SJCRH30 (cell line): ENCODE results near the gene SLC25A18. TPM values are rescaled to one million over a fixed set of nuclear protein-coding genes. Genes with fewer than 3 reads are reported as not detected.

Experiments used
- DNase-seq, 2 experiments: peaks; one replicate each; pipeline ENCODE4 v3.0.0-alpha.2; 2015 to 2020
- H3K27ac ChIP-seq: fragments of 250-450 bp; sonication (Bioruptor Pico); 2 replicates; pipeline ENCODE4 v1.5.1; 2020; ENCODE audit warnings: mild to moderate bottlenecking, moderate library complexity
- H3K27me3 ChIP-seq: fragments of 250-450 bp; sonication (Bioruptor Pico); 2 replicates; pipeline ENCODE4 v1.5.1; 2020; ENCODE audit warnings: mild to moderate bottlenecking, moderate library complexity
- H3K36me3 ChIP-seq: fragments of 250-450 bp; sonication (Bioruptor Pico); 2 replicates; pipeline ENCODE4 v1.5.1; 2020; ENCODE audit warnings: mild to moderate bottlenecking, moderate library complexity
- H3K4me1 ChIP-seq: fragments of 250-450 bp; sonication (Bioruptor Pico); 2 replicates; pipeline ENCODE4 v1.5.1; 2020; ENCODE audit warnings: mild to moderate bottlenecking, moderate library complexity
- H3K4me3 ChIP-seq: fragments of 250-450 bp; sonication (Bioruptor Pico); 2 replicates; pipeline ENCODE4 v1.5.1; 2020; ENCODE audit warnings: mild to moderate bottlenecking, moderate library complexity
- H3K9me3 ChIP-seq: fragments of 250-450 bp; sonication (Bioruptor Pico); replicated peaks from 2 replicates; pipeline ENCODE4 v1.5.1; 2020; ENCODE audit warnings: mild to moderate bottlenecking, moderate library complexity
- total RNA-seq: library from RNA; depleted of rRNA; stranded (reverse); fragments of >200 nt; shearing (Covaris generic); gene quantifications from 2 replicates; pipeline ENCODE4 v1.2.3, GENCODE V29; 2014

The SLC25A18 gene
- total RNA-seq, 1 experiment from 2014 or later = 0.67 TPM

DNA sequence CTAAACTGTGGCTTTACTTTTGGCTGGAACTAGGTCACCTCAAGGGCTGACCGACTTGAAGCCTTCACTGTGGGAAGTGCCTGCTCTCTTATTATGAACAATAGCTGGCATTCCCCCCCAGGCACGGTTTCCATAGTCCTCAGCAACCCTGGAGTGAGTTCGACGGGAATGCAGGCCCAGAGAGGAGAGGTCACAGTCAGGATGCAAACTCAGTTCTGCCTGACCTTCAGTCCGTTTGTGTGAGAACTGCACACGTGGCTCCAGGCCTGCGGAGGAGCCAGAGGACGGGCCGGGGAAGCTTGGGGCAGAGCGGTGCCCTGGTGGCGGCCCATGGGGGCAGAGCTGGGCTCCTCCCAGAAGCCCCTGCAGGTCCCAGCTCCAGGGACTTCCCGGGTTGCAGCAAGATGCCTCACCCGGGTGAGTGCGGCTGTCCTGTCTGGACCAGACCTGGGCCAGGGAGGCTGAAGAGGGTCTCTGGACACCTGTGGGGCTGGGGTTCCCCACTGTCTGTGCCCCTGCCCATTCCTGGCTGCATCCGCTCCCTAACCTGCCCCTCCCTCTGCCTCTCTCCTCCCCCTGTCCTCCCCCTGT lies 17.2 kb downstream of the SLC25A18 start:
- Histone ChIP-seq H3K36me3 (no peaks in the 10 kb centered on the region), H3K4me1 (peaks cover 19% of the 10 kb centered on the region), H3K4me3 (no peak overlapping the region), H3K9me3 (no peaks in the 10 kb centered on the region), H3K27ac (no peak overlapping the region), H3K27me3 (no peaks in the 10 kb centered on the region)
- DNase-seq = no peak

DNA sequence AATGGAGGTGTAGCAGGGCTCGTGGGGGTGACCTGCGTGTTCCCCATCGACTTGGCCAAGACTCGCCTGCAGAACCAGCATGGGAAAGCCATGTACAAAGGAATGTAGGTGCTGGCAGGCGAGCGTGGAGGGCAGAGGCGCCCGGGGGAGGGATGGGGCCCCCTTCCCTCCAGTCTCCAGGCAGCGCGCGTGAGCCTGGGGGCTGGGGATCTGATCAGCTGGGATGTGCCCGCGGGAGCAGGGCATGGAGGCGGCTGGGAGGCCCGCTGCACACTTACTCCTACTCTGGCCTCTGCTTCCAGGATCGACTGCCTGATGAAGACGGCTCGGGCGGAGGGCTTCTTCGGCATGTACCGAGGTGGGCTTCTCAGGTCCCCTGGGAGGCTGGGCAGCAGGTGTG lies 17.8 kb downstream of the SLC25A18 start:
- DNase-seq = no peak
- no peak overlapping the region for H3K27ac ChIP-seq
- no peaks in the 10 kb centered on the region for H3K9me3 ChIP-seq
- peaks cover 14% of the 10 kb centered on the region for H3K4me1 ChIP-seq
- no peak overlapping the region for H3K4me3 ChIP-seq
- no peaks in the 10 kb centered on the region for H3K27me3 ChIP-seq
- H3K36me3 ChIP-seq = no peaks in the 10 kb centered on the region

DNA sequence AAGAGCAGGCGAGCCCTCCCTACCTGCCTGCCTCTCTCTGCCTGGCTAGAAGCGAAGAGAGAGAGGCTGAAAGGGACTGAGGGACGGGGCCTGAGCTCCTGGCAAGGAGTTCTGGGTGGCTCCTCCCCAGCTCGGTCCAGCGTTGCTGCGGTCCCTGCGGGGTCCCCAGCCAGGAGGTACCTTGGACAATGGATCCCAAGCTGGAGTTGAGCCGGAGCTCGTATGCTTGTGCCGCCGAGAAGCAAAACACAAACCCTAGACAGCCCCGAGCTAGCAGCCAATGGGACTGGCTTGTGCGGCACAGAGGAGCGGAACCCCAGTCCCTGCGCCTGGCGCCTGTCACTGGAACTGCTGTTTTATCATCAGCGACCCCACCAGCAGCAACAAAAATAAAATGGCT lies 18.3 kb downstream of the SLC25A18 start:
- Histone ChIP-seq H3K36me3 (no peaks in the 10 kb centered on the region), H3K27me3 (no peaks in the 10 kb centered on the region), H3K4me3 (no peak overlapping the region), H3K9me3 (no peaks in the 10 kb centered on the region), H3K4me1 (peaks cover 12% of the 10 kb centered on the region), H3K27ac (no peak overlapping the region)
- no peak for DNase-seq

DNA sequence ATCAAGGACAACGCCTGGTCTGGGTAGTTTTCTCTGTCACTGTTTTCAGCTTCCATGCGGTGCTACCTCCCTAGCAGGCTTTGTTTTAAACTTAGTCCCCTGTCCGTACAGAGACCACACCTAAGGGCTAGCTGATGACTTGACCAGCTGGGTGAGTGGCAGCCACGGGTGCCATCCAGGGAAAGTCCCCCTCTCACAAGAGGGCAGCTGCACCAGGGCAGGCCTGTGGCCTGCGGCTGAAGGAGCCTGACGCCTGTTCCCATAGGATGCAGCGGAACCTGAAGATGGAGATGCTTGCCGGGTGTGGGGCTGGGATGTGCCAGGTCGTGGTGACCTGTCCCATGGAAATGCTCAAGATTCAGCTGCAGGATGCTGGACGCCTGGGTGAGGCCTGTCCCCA lies 19.9 kb downstream of the SLC25A18 start:
- no peak for DNase-seq
- Histone ChIP-seq H3K27me3 (no peaks in the 10 kb centered on the region), H3K4me3 (no peak overlapping the region), H3K27ac (no peak overlapping the region), H3K36me3 (no peaks in the 10 kb centered on the region), H3K9me3 (no peaks in the 10 kb centered on the region), H3K4me1 (peaks cover 5% of the 10 kb centered on the region; the same call in 1 of the 2 replicates)

DNA sequence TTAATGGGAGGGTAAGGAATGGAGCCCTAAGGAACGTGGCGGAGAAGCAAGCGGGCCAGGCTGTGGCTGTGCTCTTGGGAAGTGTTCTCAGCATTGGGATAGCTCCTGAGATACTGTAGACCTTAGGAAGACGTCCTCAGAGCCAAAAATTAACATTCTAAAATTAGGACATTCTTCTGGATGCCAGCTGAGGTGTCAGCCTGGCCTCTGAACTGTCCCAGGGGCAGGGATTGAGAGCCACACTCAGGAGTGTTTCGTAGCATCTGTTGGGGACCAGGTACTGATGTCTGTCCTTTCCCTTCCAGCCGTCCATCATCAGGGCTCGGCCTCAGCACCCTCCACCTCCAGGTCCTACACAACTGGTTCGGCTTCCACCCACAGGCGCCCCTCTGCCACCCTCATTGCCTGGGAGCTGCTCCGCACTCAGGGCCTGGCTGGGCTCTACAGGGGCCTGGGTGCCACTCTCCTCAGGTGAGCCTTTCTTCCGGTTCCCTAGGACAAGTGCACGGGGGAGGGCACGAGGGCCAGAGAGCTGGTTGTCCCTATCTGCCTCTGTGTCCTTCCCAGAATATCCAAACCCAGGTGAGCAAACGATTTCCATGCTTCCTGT lies 23.6 kb downstream of the SLC25A18 start:
- H3K4me1 ChIP-seq = no peaks in the 10 kb centered on the region
- no peak for DNase-seq
- no peaks in the 10 kb centered on the region for H3K9me3 ChIP-seq
- H3K4me3 ChIP-seq = no peak overlapping the region
- H3K36me3 ChIP-seq = peaks cover 10% of the 10 kb centered on the region
- no peak overlapping the region for H3K27ac ChIP-seq
- no peaks in the 10 kb centered on the region for H3K27me3 ChIP-seq

DNA sequence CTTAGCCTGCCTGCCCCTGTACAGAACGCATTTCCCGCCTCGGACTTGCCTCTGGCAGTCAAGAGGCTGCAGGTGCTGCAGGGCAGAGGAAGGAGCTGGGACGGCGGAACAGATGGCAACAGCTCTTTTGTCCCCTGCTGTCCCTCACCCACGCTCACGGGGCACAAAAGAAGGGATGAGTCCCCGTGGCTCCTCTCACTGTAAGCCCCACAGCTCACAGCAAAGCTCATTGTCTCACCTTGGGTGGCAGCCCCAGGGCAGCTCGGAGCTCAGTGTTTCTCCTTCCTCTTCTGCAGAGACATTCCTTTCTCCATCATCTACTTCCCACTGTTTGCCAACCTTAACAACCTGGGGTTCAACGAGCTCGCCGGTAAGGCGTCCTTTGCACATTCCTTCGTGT lies 24.3 kb downstream of the SLC25A18 start:
- Histone ChIP-seq H3K9me3 (no peaks in the 10 kb centered on the region), H3K4me3 (no peak overlapping the region), H3K4me1 (no peaks in the 10 kb centered on the region), H3K27me3 (no peaks in the 10 kb centered on the region), H3K36me3 (peaks cover 14% of the 10 kb centered on the region), H3K27ac (no peak overlapping the region)
- DNase-seq = no peak

DNA sequence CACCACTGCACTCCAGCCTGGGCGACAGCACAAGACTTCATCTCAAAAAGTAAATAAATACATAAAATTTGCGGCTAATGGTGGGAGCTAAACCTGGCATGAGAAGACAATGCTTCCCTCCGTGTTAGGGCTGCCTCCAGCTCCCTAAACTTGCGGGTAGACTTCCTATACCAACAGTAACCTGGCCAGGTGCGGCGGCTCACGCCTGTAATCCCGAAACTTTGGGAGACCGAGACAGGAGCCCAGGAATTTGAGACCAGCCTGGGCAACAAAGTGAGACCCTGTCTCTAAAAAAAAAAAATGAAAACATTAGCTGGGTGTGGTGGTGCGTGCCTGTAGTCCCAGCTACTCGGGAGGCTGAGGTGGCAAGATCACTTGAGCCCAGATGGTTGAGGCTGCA lies 25.3 kb downstream of the SLC25A18 start:
- Histone ChIP-seq H3K4me3 (no peak overlapping the region), H3K36me3 (peaks cover 21% of the 10 kb centered on the region), H3K9me3 (no peaks in the 10 kb centered on the region), H3K27me3 (no peaks in the 10 kb centered on the region), H3K27ac (no peak overlapping the region), H3K4me1 (no peaks in the 10 kb centered on the region)
- no peak for DNase-seq

DNA sequence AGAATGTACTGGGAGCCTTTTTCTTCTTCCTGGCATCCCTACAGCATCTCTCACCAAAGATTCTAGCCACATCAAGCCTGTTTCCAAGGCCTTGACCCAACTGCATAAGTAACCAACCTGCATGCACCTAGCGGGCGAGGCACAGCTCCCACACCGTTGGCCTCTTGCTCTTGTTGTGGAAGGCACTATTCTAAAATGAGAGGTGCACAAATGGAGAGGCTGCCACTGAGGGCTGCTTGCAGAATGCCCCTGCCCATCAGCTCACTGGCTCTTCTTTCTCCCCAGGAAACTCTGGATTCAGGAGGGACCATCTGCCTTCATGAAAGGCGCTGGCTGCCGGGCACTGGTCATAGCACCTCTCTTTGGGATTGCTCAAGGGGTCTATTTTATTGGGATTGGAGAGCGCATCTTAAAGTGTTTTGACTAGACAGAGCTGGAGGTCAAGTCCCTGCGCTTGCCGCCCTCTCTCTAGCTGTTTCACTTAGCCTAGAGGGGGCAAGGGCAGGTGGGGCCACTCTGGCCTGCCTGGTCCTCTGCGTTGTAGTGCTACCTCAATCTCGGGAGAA lies 26.6 kb downstream of the SLC25A18 start:
- Histone ChIP-seq H3K4me1 (no peaks in the 10 kb centered on the region), H3K27me3 (no peaks in the 10 kb centered on the region), H3K27ac (no peak overlapping the region)

DNA sequence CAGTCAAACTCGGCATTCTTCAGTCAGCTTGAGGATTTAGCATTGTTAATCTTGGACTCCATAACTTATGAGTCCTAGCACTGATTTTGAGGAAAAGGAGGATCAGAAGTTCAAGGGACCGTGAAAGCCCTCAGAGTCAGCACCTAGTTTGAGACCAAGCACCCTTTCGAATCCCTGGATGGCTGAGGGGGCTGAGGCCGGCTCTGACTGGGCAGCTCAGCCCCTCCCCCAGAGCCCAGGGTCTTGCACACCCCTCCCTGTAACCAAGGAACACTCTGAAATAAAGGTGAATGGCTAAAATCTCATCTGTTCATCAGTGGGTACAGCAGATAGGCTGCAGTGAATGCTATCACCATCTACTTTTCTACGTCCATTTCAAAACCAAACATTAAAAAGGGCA lies 27.3 kb downstream of the SLC25A18 start:
- H3K4me3 ChIP-seq = no peak overlapping the region
- no peaks in the 10 kb centered on the region for H3K9me3 ChIP-seq
- no peaks in the 10 kb centered on the region for H3K4me1 ChIP-seq
- DNase-seq = no peak
- H3K27me3 ChIP-seq = no peaks in the 10 kb centered on the region
- H3K27ac ChIP-seq = no peak overlapping the region
- peaks cover 37% of the 10 kb centered on the region for H3K36me3 ChIP-seq

More for the DNA sequence above, 26.6 kb downstream of the SLC25A18 start:
- Histone ChIP-seq H3K9me3 (no peaks in the 10 kb centered on the region), H3K36me3 (peaks cover 32% of the 10 kb centered on the region), H3K4me3 (no peak overlapping the region)
- no peak for DNase-seq

DNA sequence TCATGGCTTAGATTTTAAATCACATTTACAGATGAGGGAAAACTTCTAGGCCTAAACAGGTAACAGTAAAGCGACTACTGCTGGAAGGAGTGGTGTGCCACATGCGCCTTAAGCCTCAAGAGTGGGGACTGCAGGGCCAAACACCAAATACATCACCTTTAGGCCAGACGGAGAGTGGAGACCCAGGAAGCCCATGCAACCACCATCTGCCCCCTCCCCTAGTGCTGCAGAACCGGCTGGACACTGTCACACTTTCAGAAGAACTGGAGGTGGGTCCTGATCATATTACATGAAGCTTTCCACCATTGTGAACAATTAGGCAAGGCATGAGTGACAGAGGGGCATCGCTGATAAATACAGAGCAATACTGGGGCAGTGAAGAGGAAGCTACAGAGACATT lies 28.9 kb downstream of the SLC25A18 start:
- no peaks in the 10 kb centered on the region for H3K27me3 ChIP-seq
- no peak overlapping the region for H3K4me3 ChIP-seq
- H3K36me3 ChIP-seq = peaks cover 53% of the 10 kb centered on the region
- no peak overlapping the region for H3K27ac ChIP-seq
- no peak for DNase-seq
- H3K4me1 ChIP-seq = no peaks in the 10 kb centered on the region
- H3K9me3 ChIP-seq = no peaks in the 10 kb centered on the region

DNA sequence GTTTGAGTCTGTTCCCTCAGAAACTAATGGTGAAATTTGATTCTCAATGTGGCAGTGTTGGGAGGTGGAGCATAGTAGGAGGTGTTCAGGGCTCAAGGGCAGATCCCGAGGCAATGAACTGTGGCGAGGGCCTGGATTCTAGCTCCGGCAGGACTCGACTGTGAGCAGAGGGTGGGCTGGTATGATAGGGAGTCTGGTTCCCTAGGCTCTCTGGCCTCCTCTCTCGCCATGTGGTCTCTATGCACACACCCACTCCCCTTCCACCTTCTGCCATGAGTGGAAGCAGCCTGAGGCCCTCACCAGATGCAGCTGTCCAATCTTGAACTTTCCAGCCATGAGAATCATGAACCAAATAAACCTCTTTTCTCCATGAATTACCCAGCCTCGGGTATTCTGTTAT lies 32.9 kb downstream of the SLC25A18 start:
- Histone ChIP-seq H3K9me3 (no peaks in the 10 kb centered on the region), H3K4me3 (no peak overlapping the region), H3K4me1 (no peaks in the 10 kb centered on the region), H3K27me3 (no peaks in the 10 kb centered on the region), H3K36me3 (peaks cover 79% of the 10 kb centered on the region), H3K27ac (no peak overlapping the region)
- no peak for DNase-seq

DNA sequence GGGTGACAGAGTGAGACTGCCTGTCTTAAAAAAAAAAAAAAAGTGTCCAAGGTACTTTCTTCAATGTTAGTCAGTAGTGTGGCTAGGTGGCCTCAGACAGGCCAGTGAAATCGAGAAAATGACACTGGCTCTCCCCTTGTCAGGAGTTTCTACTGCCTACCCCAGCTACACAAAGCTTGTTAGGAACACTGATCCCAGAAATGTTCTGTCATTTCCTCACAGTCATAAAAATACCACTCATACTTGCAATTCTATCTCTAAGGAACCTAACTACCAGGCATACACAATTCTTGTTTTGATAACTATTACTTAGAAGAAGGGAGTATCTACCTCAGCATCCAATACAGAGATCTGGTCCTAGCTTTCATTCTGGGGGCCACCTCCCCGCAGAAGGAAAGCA lies 33.9 kb downstream of the SLC25A18 start:
- Histone ChIP-seq H3K36me3 (peaks cover 77% of the 10 kb centered on the region), H3K9me3 (no peaks in the 10 kb centered on the region), H3K4me3 (no peak overlapping the region), H3K27ac (no peak overlapping the region), H3K27me3 (no peaks in the 10 kb centered on the region), H3K4me1 (no peaks in the 10 kb centered on the region)
- DNase-seq = no peak

DNA sequence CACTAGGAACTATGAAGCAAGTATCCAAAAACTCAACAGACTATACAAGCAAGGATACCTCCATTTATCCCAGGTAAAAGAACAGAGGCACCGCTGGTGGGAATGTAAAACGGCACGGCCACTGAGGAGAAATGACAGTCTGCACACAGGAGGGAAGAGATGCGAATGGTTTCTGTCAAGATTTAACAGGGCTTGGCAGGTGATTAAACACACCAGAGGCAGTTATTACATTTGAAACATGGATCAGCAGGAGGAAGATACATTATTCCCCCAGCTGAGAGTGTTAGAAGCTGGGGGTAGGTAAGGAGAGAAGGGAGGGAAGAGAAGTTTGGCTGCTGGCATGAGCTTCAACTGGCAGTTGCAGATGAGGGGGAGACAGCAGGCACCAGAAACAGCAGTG lies 35.0 kb downstream of the SLC25A18 start:
- H3K36me3 ChIP-seq = peaks cover 70% of the 10 kb centered on the region
- H3K9me3 ChIP-seq = no peaks in the 10 kb centered on the region
- H3K4me3 ChIP-seq = no peak overlapping the region

DNA sequence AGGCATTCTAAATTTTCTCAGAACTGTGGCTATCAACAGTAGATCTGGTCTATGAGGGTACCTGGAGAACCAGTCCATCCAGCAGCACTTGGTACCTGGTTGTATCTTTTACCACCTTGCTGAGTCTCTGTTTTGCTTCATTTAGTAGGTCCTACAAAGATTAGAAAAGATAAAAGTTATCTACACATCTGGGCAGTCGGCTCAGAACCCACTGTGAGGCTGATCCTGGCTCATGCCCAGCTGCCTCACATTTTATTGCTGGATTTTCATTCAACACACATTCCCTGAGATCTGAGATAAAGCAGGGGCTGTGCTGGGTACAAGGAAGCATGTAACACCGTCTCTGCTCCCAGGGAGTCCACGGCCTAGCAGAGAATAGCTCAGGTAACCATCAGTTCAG lies 37.7 kb downstream of the SLC25A18 start:
- DNase-seq = no peak
- H3K9me3 ChIP-seq = no peaks in the 10 kb centered on the region
- H3K27me3 ChIP-seq = no peaks in the 10 kb centered on the region
- H3K4me1 ChIP-seq = no peaks in the 10 kb centered on the region
- H3K36me3 ChIP-seq = peaks cover 49% of the 10 kb centered on the region
- no peak overlapping the region for H3K4me3 ChIP-seq
- H3K27ac ChIP-seq = no peak overlapping the region

More for the DNA sequence above, 35.0 kb downstream of the SLC25A18 start:
- H3K4me1 ChIP-seq = no peaks in the 10 kb centered on the region
- H3K27ac ChIP-seq = no peak overlapping the region
- no peak for DNase-seq
- H3K27me3 ChIP-seq = no peaks in the 10 kb centered on the region

DNA sequence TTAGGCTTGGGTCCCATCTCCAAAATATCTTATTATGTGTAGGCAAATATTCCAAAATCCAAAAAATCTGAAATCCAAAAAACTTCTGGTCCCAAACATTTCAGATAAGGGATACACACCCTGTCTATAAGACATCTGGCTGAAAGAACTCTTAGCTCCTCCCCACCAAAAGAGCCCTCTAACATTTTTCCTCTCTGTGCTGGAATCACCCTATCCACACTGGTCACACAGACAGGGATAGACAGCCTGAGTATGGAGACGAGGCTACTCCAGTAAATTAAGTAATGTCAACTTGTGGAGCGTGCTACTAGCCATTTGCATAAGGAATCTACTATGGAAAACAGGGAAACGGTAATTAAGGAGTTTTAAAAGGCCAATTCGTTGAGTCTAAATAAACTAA lies 40.4 kb downstream of the SLC25A18 start:
- Histone ChIP-seq H3K4me3 (no peak overlapping the region), H3K27ac (no peak overlapping the region), H3K27me3 (no peaks in the 10 kb centered on the region), H3K4me1 (no peaks in the 10 kb centered on the region), H3K36me3 (peaks cover 32% of the 10 kb centered on the region), H3K9me3 (no peaks in the 10 kb centered on the region)
- DNase-seq = no peak

DNA sequence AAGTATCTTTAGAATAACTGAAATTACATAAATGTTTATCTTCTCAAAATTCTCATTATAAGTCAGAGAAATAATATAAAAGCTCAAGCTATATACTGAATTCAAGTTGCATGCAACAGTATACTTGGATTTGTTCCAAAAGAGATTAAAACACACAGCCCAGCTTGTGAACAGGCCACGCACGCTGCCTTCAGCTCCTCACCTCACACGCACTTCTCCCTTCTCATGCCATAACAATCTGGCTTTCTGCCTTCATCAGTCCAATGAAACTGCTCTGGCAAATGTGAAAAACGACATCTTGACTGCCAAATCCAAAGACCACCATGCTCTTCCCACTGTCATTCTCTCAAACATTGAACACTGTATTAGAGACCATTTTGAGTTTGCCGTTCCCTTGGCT lies 43.2 kb downstream of the SLC25A18 start:
- Histone ChIP-seq H3K27ac (no peak overlapping the region), H3K9me3 (no peaks in the 10 kb centered on the region), H3K4me1 (no peaks in the 10 kb centered on the region), H3K36me3 (peaks cover 30% of the 10 kb centered on the region), H3K4me3 (no peak overlapping the region), H3K27me3 (no peaks in the 10 kb centered on the region)
- DNase-seq = no peak
